Ovary (tissue), 3 donors: Measurements from ENCODE around the gene THAP8.

Experiments used
- CTCF ChIP-seq, 3 donors: fragments of 450-650 bp in 2 of 3; fragments of 200-600 bp in 1 of 3; IDR thresholded peaks; one replicate each; pipeline versions ENCODE4 v1.5.1 to v1.8.0; 2016 to 2022; ENCODE audit warnings: antibody characterized with exemption in 3 of 3, mild to moderate bottlenecking in 1 of 3
- EP300 ChIP-seq: sonication (generic); formaldehyde crosslinking; IDR thresholded peaks from one replicate; pipeline ENCODE4 v1.6.1; 2017; ENCODE audit warnings: antibody characterized with exemption
- donor health status: DM: no; HTN: no; CAD: no.

GRCh38 chr19:36101550-36102327 is 47.7 kb upstream of the THAP8 start:
- TF ChIP-seq CTCF (IDR thresholded peaks at IDR 0.05) (no peak), EP300 (no peak)
